DND-41 (cell line): ENCODE results near the gene MOK.

ENCODE experiments used
- EZH2 ChIP-seq: IDR thresholded peaks from 3 replicates; pipeline ENCODE4 v1.6.1; 2012; ENCODE audit warnings: borderline replicate concordance, low read depth, mild to moderate bottlenecking, moderate library complexity, low read length, inconsistent platforms; ENCODE audit not compliant: severe bottlenecking
- TF ChIP-seq, protein P1 (sequence below): IDR thresholded peaks from 2 replicates; pipeline ENCODE4 v1.5.1; 2012; ENCODE audit warnings: borderline replicate concordance, low read length, moderate library complexity, mild to moderate bottlenecking; ENCODE audit not compliant: poor library complexity, severe bottlenecking; ENCODE audit errors: extremely low read depth

DNA sequence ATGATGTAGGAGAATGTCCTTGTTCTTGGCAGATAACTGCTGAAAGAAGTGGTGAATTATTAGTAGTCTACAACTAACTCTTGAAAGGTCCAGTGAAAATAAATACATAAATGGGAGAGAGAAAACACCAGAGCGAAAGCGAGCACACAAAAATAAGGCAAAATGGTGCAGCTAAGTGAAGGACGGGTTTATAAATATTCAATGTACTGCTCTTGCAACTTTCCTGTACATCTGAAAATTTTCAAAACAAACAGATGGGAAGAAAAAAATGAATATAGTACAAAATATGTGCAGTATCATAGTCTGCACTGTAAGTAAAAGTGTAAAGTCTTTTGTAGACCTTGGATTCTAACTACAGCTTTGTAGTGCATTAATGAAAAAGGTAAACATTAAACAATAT is 1.3 kb downstream of the MOK start:
- TF ChIP-seq, protein P1, sequence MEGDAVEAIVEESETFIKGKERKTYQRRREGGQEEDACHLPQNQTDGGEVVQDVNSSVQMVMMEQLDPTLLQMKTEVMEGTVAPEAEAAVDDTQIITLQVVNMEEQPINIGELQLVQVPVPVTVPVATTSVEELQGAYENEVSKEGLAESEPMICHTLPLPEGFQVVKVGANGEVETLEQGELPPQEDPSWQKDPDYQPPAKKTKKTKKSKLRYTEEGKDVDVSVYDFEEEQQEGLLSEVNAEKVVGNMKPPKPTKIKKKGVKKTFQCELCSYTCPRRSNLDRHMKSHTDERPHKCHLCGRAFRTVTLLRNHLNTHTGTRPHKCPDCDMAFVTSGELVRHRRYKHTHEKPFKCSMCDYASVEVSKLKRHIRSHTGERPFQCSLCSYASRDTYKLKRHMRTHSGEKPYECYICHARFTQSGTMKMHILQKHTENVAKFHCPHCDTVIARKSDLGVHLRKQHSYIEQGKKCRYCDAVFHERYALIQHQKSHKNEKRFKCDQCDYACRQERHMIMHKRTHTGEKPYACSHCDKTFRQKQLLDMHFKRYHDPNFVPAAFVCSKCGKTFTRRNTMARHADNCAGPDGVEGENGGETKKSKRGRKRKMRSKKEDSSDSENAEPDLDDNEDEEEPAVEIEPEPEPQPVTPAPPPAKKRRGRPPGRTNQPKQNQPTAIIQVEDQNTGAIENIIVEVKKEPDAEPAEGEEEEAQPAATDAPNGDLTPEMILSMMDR: no peak
- no peak for TF ChIP-seq EZH2
